ENCODE data around the gene ZNF408.
"Not testable (repeated sequence)": the region's sequence is repeated elsewhere in the genome, so short reads cannot be mapped to it uniquely, and the experiment has no call there.

GRCh38 chr11:46709351-46709750 lies 8.5 kb downstream of the ZNF408 start:
- TF ChIP-seq EZH2 (IDR thresholded peaks at IDR 0.05); POLR2AphosphoS5 (IDR thresholded peaks at IDR 0.05; ENCODE audit: borderline replicate concordance, low read depth, low read length); FOXP2 (optimal IDR thresholded peaks at IDR 0.05; ENCODE audit: control extremely low read depth, extremely low read length, insufficient read depth): not testable (repeated sequence)

Measured in SK-N-MC (cell line).